ENCODE data around the gene CTDSPL. TPM values are rescaled to one million over a fixed set of nuclear protein-coding genes. Genes with fewer than 3 reads are reported as not detected.

The CTDSPL gene
- total and polyA plus RNA-seq, 2 of the 8 experiments (the other 6 are each of a cell fraction or from before 2014, with no cell fraction given) = 20.3 to 42.2 TPM

DNA sequence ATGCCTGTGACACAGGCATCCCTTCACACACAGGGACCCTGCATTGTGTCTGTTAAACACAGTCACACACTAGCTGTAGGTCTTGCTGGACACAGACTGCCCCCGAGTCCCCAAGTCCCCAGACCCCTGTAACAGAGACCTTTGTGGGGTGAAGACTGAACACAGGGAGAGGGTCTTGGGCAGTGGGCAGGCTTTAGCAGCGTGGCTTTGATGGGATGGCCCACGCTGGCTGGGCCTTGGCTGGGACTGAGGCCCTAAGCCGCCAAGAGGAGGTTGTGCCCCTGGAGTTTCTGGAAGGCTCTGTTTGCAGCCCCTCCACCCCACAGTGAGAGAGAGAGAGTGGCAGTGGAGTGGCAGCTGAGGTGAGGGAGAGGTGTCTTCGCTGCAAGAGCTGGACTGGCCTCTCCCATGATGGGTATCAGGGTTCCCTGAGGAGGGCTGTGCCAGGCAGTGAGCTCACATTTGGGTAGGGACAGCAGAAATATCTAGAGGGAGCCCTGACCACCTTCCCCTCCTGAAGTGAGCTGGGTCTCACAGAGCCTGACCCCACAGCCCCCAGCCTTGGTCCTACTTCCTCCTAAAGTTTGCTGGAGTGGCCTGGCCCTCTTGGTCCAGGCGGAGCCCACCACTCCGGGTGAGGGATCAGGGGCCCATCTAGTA lies 128.3 kb downstream of the CTDSPL start:
- peak overlapping the region; percentile 19; the same call in 1 of the 2 replicates for H2BK12ac ChIP-seq (ENCODE audit: low read depth, low read length)
- H2BK20ac ChIP-seq (ENCODE audit: low read length) = no peak overlapping the region
- H2BK5ac ChIP-seq (ENCODE audit: low read depth, low read length) = no peak overlapping the region
- POLR2A ChIA-PET (ENCODE audit: partially characterized antibody) = interaction anchor here (1.2 kb wide), 1 partner anchor 10 kb away, joined by 3 read pairs; no protein-coding TSS in a partner anchor
- no peak overlapping the region for H3K4me2 ChIP-seq (ENCODE audit: insufficient read depth in 1 of 2, low read depth in 2 of 2, low read length in 2 of 2)
- no peak overlapping the region for H3K9ac ChIP-seq (replicated peaks in 1 of 4; ENCODE audit: extremely low read depth in 1 of 4, low read depth in 3 of 4, low read length in 3 of 4)
- H3K79me2 ChIP-seq (ENCODE audit: control insufficient read depth in 1 of 2, insufficient read depth in 2 of 2, low read length in 2 of 2) = no peaks in the 10 kb centered on the region
- H3K23ac ChIP-seq (ENCODE audit: insufficient read length) = no peak overlapping the region
- no peak overlapping the region for H2BK120ac ChIP-seq (replicated peaks; ENCODE audit: low read depth, low read length)
- CTCF ChIA-PET (ENCODE audit: partially characterized antibody) = interaction anchor here (0.6 to 9.0 kb wide), 6 partner anchors 11 to 137 kb away, joined by 3 to 134 read pairs (median 6); no protein-coding TSS in a partner anchor
- no peaks in the 10 kb centered on the region for H3K9me3 ChIP-seq (ENCODE audit: insufficient read depth in 2 of 2, low read depth in 1 of 2, low read length in 1 of 2)
- no peaks in the 10 kb centered on the region for H4K20me1 ChIP-seq (replicated peaks in 1 of 2; ENCODE audit: control insufficient read depth in 1 of 2, insufficient read depth in 2 of 2, low read length in 2 of 2)
- DNase-seq (ENCODE audit: low read depth in 1 of 2, low spot score in 2 of 2) = no peak
- peaks cover 0 to 5% (median 1%) of the 10 kb centered on the region in 4 experiments; a peak in 4 of 7 replicates for H3K27me3 ChIP-seq (replicated peaks in 1 of 4; ENCODE audit: control insufficient read depth in 3 of 4, extremely low read depth in 1 of 4, insufficient read depth in 3 of 4, low read length in 3 of 4)
- WGBS, 2 experiments (ENCODE audit: extremely low coverage in 1 of 2, insufficient coverage in 1 of 2, insufficient read length in 1 of 2, insufficient replicate concordance in 2 of 2, low coverage in 1 of 2, low lambda C conversion rate in 2 of 2, missing lambda C conversion rate in 1 of 2) = 90% methylated on average over 7 of the region's 7 CpGs; no CpG with 5 or more reads in 1 of the 2 experiments
- H3K36me3 ChIP-seq (ENCODE audit: control insufficient read depth in 2 of 4, insufficient read depth in 4 of 4, low read length in 3 of 4) = no peaks in the 10 kb centered on the region
- H3K23me2 ChIP-seq (ENCODE audit: low read depth, low read length) = peaks cover 7% of the 10 kb centered on the region
- no peak overlapping the region for H4K5ac ChIP-seq (ENCODE audit: insufficient read length, low read depth, low read length)
- peak overlapping the region; percentile 48; the same call in 1 of the 2 replicates for H2AK5ac ChIP-seq (ENCODE audit: low read depth, low read length)
- H4K91ac ChIP-seq (replicated peaks; ENCODE audit: insufficient read length, low read length) = no peak overlapping the region
- H4K8ac ChIP-seq (ENCODE audit: extremely low read depth, insufficient read depth, low read length) = no peak overlapping the region; the same call in 1 of the 2 replicates
- H3K4me3 ChIP-seq (ENCODE audit: extremely low read depth in 1 of 4, insufficient read depth in 2 of 4, low read depth in 3 of 4, low read length in 4 of 4) = no peak overlapping the region
- no peak for FAIRE-seq
- no peak overlapping the region for H2AFZ ChIP-seq (ENCODE audit: low read length)
- no peak overlapping the region for H3K14ac ChIP-seq (ENCODE audit: insufficient read length)
- no peak overlapping the region for H3K56ac ChIP-seq (replicated peaks; ENCODE audit: insufficient read length, low read depth, low read length)
- no peak overlapping the region for H3K4ac ChIP-seq (replicated peaks; ENCODE audit: insufficient read length, low read depth, low read length)
- H3K79me1 ChIP-seq (ENCODE audit: low read depth, low read length) = no peaks in the 10 kb centered on the region
- H3K27ac ChIP-seq (ENCODE audit: low read depth, low read length) = no peak overlapping the region
- no peak overlapping the region; the same call in 1 of the 2 replicates for H3K18ac ChIP-seq (ENCODE audit: extremely low read depth, low read length)
- peak overlapping the region; percentile 92; the same call in 1 of the 2 replicates for H2BK15ac ChIP-seq (ENCODE audit: low read length)
- H3K4me1 ChIP-seq (replicated peaks in 1 of 4; ENCODE audit: control insufficient read depth in 3 of 4, insufficient read depth in 4 of 4, low read length in 3 of 4) = peaks cover 0 to 13% (median 7%) of the 10 kb centered on the region in 4 experiments; a peak in 6 of 7 replicates
- TF ChIP-seq HDAC6 (IDR thresholded peaks at IDR 0.05; ENCODE audit: low read depth, low read length) (no peak), CTBP2 (IDR thresholded peaks at IDR 0.05; ENCODE audit: borderline replicate concordance, insufficient read depth, insufficient read length, low read length) (no peak), RAD21 (IDR thresholded peaks at IDR 0.05 in 1 of 2, conservative IDR thresholded peaks at IDR 0.05 in 1 of 2; ENCODE audit: low read depth in 2 of 2, low read length in 2 of 2) (no peak), YY1 (IDR thresholded peaks at IDR 0.05; ENCODE audit: low read depth, low read length) (no peak), TAF7 (optimal IDR thresholded peaks at IDR 0.05; ENCODE audit: borderline replicate concordance, low read depth, low read length) (no peak), JUND (IDR thresholded peaks at IDR 0.05; ENCODE audit: low read length) (no peak), SUZ12 (IDR thresholded peaks at IDR 0.05; ENCODE audit: low read length) (no peak), CBX5 (IDR thresholded peaks at IDR 0.05; ENCODE audit: low read depth, low read length) (no peak), GABPA (IDR thresholded peaks at IDR 0.05; ENCODE audit: borderline replicate concordance, insufficient read depth, low read length) (no peak), EGR1 (IDR thresholded peaks at IDR 0.05; ENCODE audit: borderline replicate concordance, low read depth, low read length) (no peak), SIRT6 (IDR thresholded peaks at IDR 0.05; ENCODE audit: low read length) (no peak), BRCA1 (IDR thresholded peaks at IDR 0.05; ENCODE audit: low read depth, low read length) (no peak), JUN (IDR thresholded peaks at IDR 0.05; ENCODE audit: low read depth, low read length) (no peak)
